PC-3 (cell line): ENCODE measurements around the gene RELL2.

Experiments
- CTCF ChIP-seq: fragments of 300-600 bp; sonication (generic); conservative IDR thresholded peaks from 2 replicates; pipeline ENCODE4 v1.5.1; 2017; ENCODE audit warnings: antibody characterized with exemption, low read depth, mild to moderate bottlenecking, low read length
- EZH2phosphoT487 ChIP-seq: fragments of 300-600 bp; sonication (generic); IDR thresholded peaks from 2 replicates; pipeline ENCODE4 v1.6.1; 2018; ENCODE audit warnings: mild to moderate bottlenecking, antibody characterized with exemption, low read length, borderline replicate concordance

GRCh38 chr5:141635646-141636045 lies 1.2 kb upstream of the RELL2 start:
- TF ChIP-seq CTCF (no peak), EZH2phosphoT487 (no peak)
